Hepatocyte (in vitro differentiated cells): Measurements from ENCODE around the gene DOK5. TPM values are rescaled to one million over a fixed set of nuclear protein-coding genes. Genes with fewer than 3 reads are reported as not detected.

Experiments
- DNase-seq: peaks from one replicate; pipeline ENCODE4 v3.0.0-alpha.2; 2016; ENCODE audit warnings: low spot score
- H2AFZ ChIP-seq: fragments of 200-600 bp; sonication (generic); 2 replicates; pipeline ENCODE4 v1.6.0; 2016; ENCODE audit warnings: antibody characterized with exemption, mild to moderate bottlenecking
- H3K27ac ChIP-seq: fragments of 200-600 bp; sonication (generic); 2 replicates; pipeline ENCODE4 v1.5.1; 2016; ENCODE audit warnings: mild to moderate bottlenecking
- H3K27me3 ChIP-seq: fragments of 200-600 bp; sonication (generic); 2 replicates; pipeline ENCODE4 v1.6.1; 2016
- H3K36me3 ChIP-seq: fragments of 200-600 bp; sonication (generic); replicated peaks from 2 replicates; pipeline ENCODE4 v1.5.1; 2016; ENCODE audit warnings: low read depth; ENCODE audit not compliant: insufficient read depth
- H3K4me1 ChIP-seq: fragments of 200-600 bp; sonication (generic); 2 replicates; pipeline ENCODE4 v1.5.1; 2016; ENCODE audit warnings: mild to moderate bottlenecking, moderate library complexity; ENCODE audit not compliant: insufficient read depth
- H3K4me2 ChIP-seq: fragments of 200-600 bp; sonication (generic); 2 replicates; pipeline ENCODE4 v1.6.0; 2016
- H3K4me3 ChIP-seq: fragments of 200-600 bp; sonication (generic); 2 replicates; pipeline ENCODE4 v1.5.1; 2016; ENCODE audit warnings: mild to moderate bottlenecking
- H3K79me2 ChIP-seq: fragments of 200-600 bp; sonication (generic); 2 replicates; pipeline ENCODE4 v1.6.0; 2017; ENCODE audit warnings: mild to moderate bottlenecking
- H3K9me2 ChIP-seq: fragments of 200-600 bp; sonication (generic); replicated peaks from 2 replicates; pipeline ENCODE4 v1.6.0; 2017; ENCODE audit warnings: mild to moderate bottlenecking; ENCODE audit not compliant: insufficient read depth
- H3K9me3 ChIP-seq: fragments of 200-600 bp; sonication (generic); 2 replicates; pipeline ENCODE4 v1.5.1; 2016; ENCODE audit warnings: low read depth, mild to moderate bottlenecking
- H4K20me1 ChIP-seq: fragments of 200-600 bp; sonication (generic); 2 replicates; pipeline ENCODE4 v1.6.0; 2016; ENCODE audit warnings: mild to moderate bottlenecking; ENCODE audit not compliant: insufficient read depth, poor library complexity, severe bottlenecking
- CTCF ChIP-seq: fragments of 200-600 bp; sonication (generic); IDR thresholded peaks from 2 replicates; pipeline ENCODE4 v1.5.1; 2016; ENCODE audit warnings: antibody characterized with exemption, mild to moderate bottlenecking; ENCODE audit not compliant: poor library complexity
- EZH2 ChIP-seq: fragments of 200-600 bp; sonication (generic); IDR thresholded peaks from 2 replicates; pipeline ENCODE4 v1.6.1; 2016; ENCODE audit warnings: antibody characterized with exemption, mild to moderate bottlenecking, borderline replicate concordance
- EZH2phosphoT487 ChIP-seq: fragments of 200-600 bp; sonication (generic); IDR thresholded peaks from one replicate; pipeline ENCODE4 v1.6.1; 2018; ENCODE audit warnings: antibody characterized with exemption, mild to moderate bottlenecking, low read depth, moderate library complexity; ENCODE audit not compliant: unreplicated experiment, severe bottlenecking
- WGBS: methylation state at CpG from one replicate; pipeline ENCODE4 v1.1.6; 2016; ENCODE audit warnings: low lambda C conversion rate; ENCODE audit errors: missing lambda C conversion rate; 5-methylcytosine and 5-hydroxymethylcytosine counted together
- polyA plus RNA-seq: library from polyadenylated mRNA; unstranded; fragments of >200 nt; fragmentation: Nextera tagmentation; extraction: Ambion mirVana; gene quantifications from 2 replicates; pipeline ENCODE4 v1.2.1, GENCODE V29; 2016
- total RNA-seq: library from RNA; depleted of rRNA; stranded (reverse); fragments of >200 nt; gene quantifications from 2 replicates; pipeline ENCODE4 v1.2.3, GENCODE V29; 2014

Gene DOK5
- total and polyA plus RNA-seq, 2 experiments from 2014 or later = 7.0 to 7.5 TPM

DNA sequence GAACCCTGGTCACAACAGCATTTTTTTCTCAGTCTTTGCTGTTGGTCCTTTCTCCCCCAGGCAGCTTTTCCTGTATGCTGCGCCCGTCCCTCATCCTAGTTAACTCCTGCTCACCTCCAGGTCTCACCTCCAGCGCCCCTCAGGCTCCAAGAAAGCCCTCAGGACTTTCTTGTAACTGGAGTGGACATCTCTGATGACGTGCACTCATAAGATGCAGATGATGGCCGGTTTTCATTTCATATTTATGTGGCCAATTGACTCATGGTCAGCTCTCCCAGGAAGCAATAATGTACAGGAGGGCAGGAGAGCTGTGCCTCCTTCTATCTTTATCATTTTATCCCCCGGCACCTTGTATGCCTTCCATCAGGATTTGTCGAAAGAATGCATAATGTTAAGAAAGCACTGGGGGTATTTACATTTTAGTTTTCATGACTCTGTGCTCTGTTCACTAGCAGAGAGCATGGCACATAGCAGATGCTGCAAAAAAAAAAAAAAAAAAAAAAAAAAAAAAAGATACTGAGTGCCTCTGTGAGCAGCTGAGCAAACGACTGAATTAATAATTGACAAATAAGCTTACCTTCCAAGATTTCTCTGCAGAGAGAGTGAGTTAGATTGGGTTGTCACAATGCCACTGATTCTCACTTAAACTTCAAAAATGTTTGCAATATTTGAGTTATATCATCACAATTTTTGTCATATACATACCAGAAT is 170.2 kb downstream of the DOK5 start:
- no peak overlapping the region for H3K4me2 ChIP-seq
- H3K36me3 ChIP-seq = no peaks in the 10 kb centered on the region
- H3K27me3 ChIP-seq = no peaks in the 10 kb centered on the region
- no peak overlapping the region for H3K27ac ChIP-seq
- no peaks in the 10 kb centered on the region for H3K9me2 ChIP-seq
- DNase-seq = no peak
- H3K79me2 ChIP-seq = no peaks in the 10 kb centered on the region
- no peaks in the 10 kb centered on the region for H4K20me1 ChIP-seq
- no peak overlapping the region for H2AFZ ChIP-seq
- H3K4me1 ChIP-seq = no peaks in the 10 kb centered on the region
- WGBS = 55% methylated on average over 8 of the region's 8 CpGs
- TF ChIP-seq EZH2 (no peak), CTCF (no peak), EZH2phosphoT487 (no peak)
- no peaks in the 10 kb centered on the region for H3K9me3 ChIP-seq
- no peak overlapping the region for H3K4me3 ChIP-seq

- H3K4me2 ChIP-seq = no peak overlapping the region
- WGBS = 85% methylated on average over 4 of the region's 4 CpGs
Measured at GRCh38 chr20:54646156-54646517, 170.7 kb downstream of the DOK5 start.

GRCh38 chr20:54648421-54649142 is 173.2 kb downstream of the DOK5 start:
- WGBS = 73% methylated on average over 9 of the region's 9 CpGs
- Histone ChIP-seq H3K9me2 (no peaks in the 10 kb centered on the region), H3K4me1 (no peaks in the 10 kb centered on the region), H3K4me2 (no peak overlapping the region), H3K27me3 (no peaks in the 10 kb centered on the region), H2AFZ (no peak overlapping the region), H3K27ac (no peak overlapping the region), H3K79me2 (no peaks in the 10 kb centered on the region), H3K36me3 (no peaks in the 10 kb centered on the region), H4K20me1 (no peaks in the 10 kb centered on the region), H3K4me3 (no peak overlapping the region), H3K9me3 (no peaks in the 10 kb centered on the region)
- TF ChIP-seq EZH2 (no peak), EZH2phosphoT487 (no peak), CTCF (no peak)
- no peak for DNase-seq

More at GRCh38 chr20:54646156-54646517, 170.7 kb downstream of the DOK5 start:
- no peak overlapping the region for H3K27ac ChIP-seq
- no peaks in the 10 kb centered on the region for H3K9me3 ChIP-seq
- H4K20me1 ChIP-seq = no peaks in the 10 kb centered on the region
- H3K4me3 ChIP-seq = no peak overlapping the region
- H3K36me3 ChIP-seq = no peaks in the 10 kb centered on the region
- no peaks in the 10 kb centered on the region for H3K79me2 ChIP-seq
- DNase-seq = no peak
- no peaks in the 10 kb centered on the region for H3K27me3 ChIP-seq
- no peak overlapping the region for H2AFZ ChIP-seq
- no peaks in the 10 kb centered on the region for H3K9me2 ChIP-seq
- no peaks in the 10 kb centered on the region for H3K4me1 ChIP-seq
- no peak for TF ChIP-seq CTCF
- no peak for TF ChIP-seq EZH2phosphoT487
- no peak for TF ChIP-seq EZH2
